IPS DF 4.7 (cell line): ENCODE results near the gene SEMA4C.
"Not testable (repeated sequence)": the region's sequence is repeated elsewhere in the genome, so short reads cannot be mapped to it uniquely, and the experiment has no call there.

Source experiments
- DNase-seq: peaks from one replicate; pipeline ENCODE4 v3.0.0-alpha.2; 2013; ENCODE audit warnings: low spot score; ENCODE audit errors: extremely low read depth

SEMA4C gene

GRCh38 chr2:96867756-96868554 lies 1.9 kb downstream of the SEMA4C start:
- no peak for DNase-seq

GRCh38 chr2:96866986-96867755 lies 2.7 kb downstream of the SEMA4C start:
- DNase-seq: no peak

- DNase-seq: no peak
Observed at GRCh38 chr2:96866586-96866985, 3.3 kb downstream of the SEMA4C start.

GRCh38 chr2:96866149-96866548 lies 3.7 kb downstream of the SEMA4C start:
- no peak for DNase-seq

- DNase-seq: no peak
Observed at GRCh38 chr2:96865654-96866053, 4.2 kb downstream of the SEMA4C start.

- no peak for DNase-seq
Observed at GRCh38 chr2:96864343-96865091, 5.4 kb downstream of the SEMA4C start.

- DNase-seq: no peak
Observed at GRCh38 chr2:96863575-96864342, 6.1 kb downstream of the SEMA4C start.

GRCh38 chr2:96863056-96863455 lies 6.8 kb downstream of the SEMA4C start:
- not testable (repeated sequence) for DNase-seq

GRCh38 chr2:96861074-96861473 lies 8.8 kb downstream of the SEMA4C start:
- no peak for DNase-seq

GRCh38 chr2:96860065-96861029 lies 9.5 kb downstream of the SEMA4C start:
- no peak for DNase-seq

GRCh38 chr2:96859681-96860064 lies 10.2 kb downstream of the SEMA4C start:
- no peak for DNase-seq

- DNase-seq: no peak
Observed at GRCh38 chr2:96859099-96859649, 10.7 kb downstream of the SEMA4C start.

- no peak for DNase-seq
Observed at GRCh38 chr2:96857667-96858372, 12.1 kb downstream of the SEMA4C start, which contains the start of gene ANKRD39. TSS of gene ANKRD39 (minus strand) at chr2:96858016. CDS start at chr2:96857987, 29 bp downstream.

- no peak for DNase-seq
Observed at GRCh38 chr2:96856776-96857666, 12.9 kb downstream of the SEMA4C start.

GRCh38 chr2:96853321-96853720 lies 16.6 kb downstream of the SEMA4C start:
- DNase-seq: no peak

- no peak for DNase-seq
Observed at GRCh38 chr2:96852667-96853066, 17.2 kb downstream of the SEMA4C start.

- DNase-seq: no peak
Observed at GRCh38 chr2:96848264-96848663, 21.6 kb downstream of the SEMA4C start.

- DNase-seq: no peak
Observed at GRCh38 chr2:96847586-96847985, 22.3 kb downstream of the SEMA4C start.
